ENCODE results near the gene BSND.

DNA sequence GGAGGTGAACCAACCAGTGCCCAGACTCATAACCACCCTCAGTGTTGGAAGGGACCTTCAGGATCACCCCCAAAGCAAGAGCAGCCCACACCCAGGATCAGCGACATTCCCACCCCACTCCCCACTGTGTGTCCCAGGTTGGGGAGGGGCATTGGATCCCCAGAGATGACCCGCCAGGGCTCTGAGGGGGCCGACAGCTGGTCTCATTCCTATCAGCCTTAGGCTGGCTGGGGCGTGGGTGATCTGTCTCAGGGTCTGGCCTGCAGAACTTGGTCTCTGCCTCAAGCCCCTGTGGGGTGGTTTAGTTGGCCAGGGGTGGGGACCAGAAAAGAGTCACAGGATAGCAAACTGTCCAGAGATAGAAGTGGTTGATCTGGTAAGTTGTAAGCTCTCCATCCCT lies 7.8 kb upstream of the BSND start:
- TF ChIP-seq BHLHE40 (IDR thresholded peaks at IDR 0.05; ENCODE audit: borderline replicate concordance) (no peak), ZNF384 (IDR thresholded peaks at IDR 0.05) (no peak), ELF4 (IDR thresholded peaks at IDR 0.05) (no peak), SUZ12 (IDR thresholded peaks at IDR 0.05) (no peak)
